GM23248 (cell line): ENCODE measurements around the gene TMEM74B. TPM values are rescaled to one million over a fixed set of nuclear protein-coding genes. Genes with fewer than 3 reads are reported as not detected.

Experiments
- DNase-seq: peaks from one replicate; pipeline ENCODE4 v3.0.0-alpha.2; 2015
- H2AFZ ChIP-seq: fragments of 200-600 bp; sonication (generic); 2 replicates; pipeline ENCODE4 v1.6.1; 2016; ENCODE audit warnings: antibody characterized with exemption
- H3F3A ChIP-seq: fragments of 200-600 bp; sonication (generic); 2 replicates; pipeline ENCODE4 v1.6.1; 2016; ENCODE audit warnings: mild to moderate bottlenecking, antibody characterized with exemption, mixed run types; ENCODE audit not compliant: insufficient read depth
- H3K27ac ChIP-seq: fragments of 200-600 bp; sonication (generic); 2 replicates; pipeline ENCODE4 v1.5.1; 2016; ENCODE audit warnings: mild to moderate bottlenecking
- H3K27me3 ChIP-seq: fragments of 200-600 bp; sonication (generic); replicated peaks from 2 replicates; pipeline ENCODE4 v1.6.1; 2016; ENCODE audit warnings: mild to moderate bottlenecking; ENCODE audit not compliant: insufficient read depth
- H3K36me3 ChIP-seq: fragments of 200-600 bp; sonication (generic); 2 replicates; pipeline ENCODE4 v1.6.1; 2016; ENCODE audit warnings: low read depth, mild to moderate bottlenecking
- H3K4me1 ChIP-seq: fragments of 200-600 bp; sonication (generic); 2 replicates; pipeline ENCODE4 v1.6.1; 2016; ENCODE audit warnings: mild to moderate bottlenecking; ENCODE audit not compliant: insufficient read depth
- H3K4me2 ChIP-seq: fragments of 200-600 bp; sonication (generic); one replicate; pipeline ENCODE4 v1.6.1; 2016; ENCODE audit warnings: mild to moderate bottlenecking; ENCODE audit not compliant: unreplicated experiment
- H3K4me3 ChIP-seq: fragments of 200-600 bp; sonication (generic); 2 replicates; pipeline ENCODE4 v1.5.1; 2016; ENCODE audit warnings: mild to moderate bottlenecking
- H3K79me2 ChIP-seq: fragments of 200-600 bp; sonication (generic); 2 replicates; pipeline ENCODE4 v1.6.1; 2016; ENCODE audit warnings: mild to moderate bottlenecking; ENCODE audit not compliant: insufficient read depth
- H3K9ac ChIP-seq: fragments of 200-600 bp; sonication (generic); 2 replicates; pipeline ENCODE4 v1.6.1; 2016; ENCODE audit warnings: mild to moderate bottlenecking
- H3K9me2 ChIP-seq: fragments of 200-600 bp; sonication (generic); 2 replicates; pipeline ENCODE4 v1.6.1; 2016; ENCODE audit warnings: mixed run types, mild to moderate bottlenecking, moderate library complexity; ENCODE audit not compliant: insufficient read depth
- H3K9me3 ChIP-seq: fragments of 200-600 bp; sonication (generic); one replicate; pipeline ENCODE4 v1.6.1; 2017; ENCODE audit warnings: low read depth
- H4K20me1 ChIP-seq: fragments of 200-600 bp; sonication (generic); 2 replicates; pipeline ENCODE4 v1.6.0; 2016; ENCODE audit not compliant: insufficient read depth
- EZH2 ChIP-seq: fragments of 200-600 bp; sonication (generic); IDR thresholded peaks from 2 replicates; pipeline ENCODE4 v1.6.1; 2018; ENCODE audit warnings: antibody characterized with exemption, mild to moderate bottlenecking; ENCODE audit not compliant: insufficient read depth, poor library complexity, severe bottlenecking
- EZH2phosphoT487 ChIP-seq: fragments of 200-600 bp; sonication (generic); IDR thresholded peaks from 2 replicates; pipeline ENCODE4 v1.6.1; 2018; ENCODE audit warnings: antibody characterized with exemption, moderate library complexity, mild to moderate bottlenecking, low read depth; ENCODE audit not compliant: insufficient read depth
- WGBS, 2 experiments: methylation state at CpG; one replicate each; pipeline ENCODE4 v1.1.6; 2015 to 2017; ENCODE audit warnings: low lambda C conversion rate in 2 of 2, low coverage in 1 of 2; ENCODE audit errors: missing lambda C conversion rate in 2 of 2; 5-methylcytosine and 5-hydroxymethylcytosine counted together
- in situ Hi-C: fragments of 300-500 bp; cut with MboI; formaldehyde crosslinking; loops from 2 replicates; pipeline ENCODE4 v1.15.0; 2020
- polyA plus RNA-seq: library from polyadenylated mRNA; unstranded; fragments of >200 nt; fragmentation: Nextera tagmentation; extraction: Ambion mirVana; gene quantifications from 2 replicates; pipeline ENCODE4 v1.2.1, GENCODE V29; 2016
- total RNA-seq: library from RNA; depleted of rRNA; stranded (reverse); fragments of >200 nt; shearing (Covaris generic); gene quantifications from 2 replicates; pipeline ENCODE4 v1.2.3, GENCODE V29; 2014

The TMEM74B gene
- total and polyA plus RNA-seq, 2 experiments from 2014 or later, result 0.18 to 0.43 TPM

GRCh38 chr20:1197801-1198200 is 13.0 kb upstream of the TMEM74B start:
- in situ Hi-C loops, result no loop called here
- 65 to 69% methylated on average over 7 of the region's 7 CpGs for WGBS, 2 experiments
- DNase-seq, result no peak

GRCh38 chr20:1196634-1197033 is 11.9 kb upstream of the TMEM74B start:
- Histone ChIP-seq H3K4me3 (no peak overlapping the region), H3K9ac (no peak overlapping the region), H3K9me2 (no peaks in the 10 kb centered on the region), H3K79me2 (no peaks in the 10 kb centered on the region), H3F3A (no peaks in the 10 kb centered on the region), H3K27me3 (peaks cover 30% of the 10 kb centered on the region), H2AFZ (no peak overlapping the region), H3K4me2 (no peak overlapping the region), H3K4me1 (no peaks in the 10 kb centered on the region), H3K27ac (no peak overlapping the region), H4K20me1 (no peaks in the 10 kb centered on the region), H3K9me3 (no peaks in the 10 kb centered on the region), H3K36me3 (no peaks in the 10 kb centered on the region)
- no peak for TF ChIP-seq EZH2phosphoT487
- TF ChIP-seq EZH2, result no peak
- DNase-seq, result no peak
- WGBS, 2 experiments, result 48 to 53% methylated on average over 2 of the region's 2 CpGs
- in situ Hi-C loops, result no loop called here

More at GRCh38 chr20:1197801-1198200, 13.0 kb upstream of the TMEM74B start:
- Histone ChIP-seq H3K27me3 (peaks cover 34% of the 10 kb centered on the region), H3K4me1 (no peaks in the 10 kb centered on the region), H3K27ac (no peak overlapping the region), H3K4me3 (no peak overlapping the region), H3K4me2 (no peak overlapping the region), H3K9ac (no peak overlapping the region), H2AFZ (no peak overlapping the region), H3K79me2 (no peaks in the 10 kb centered on the region), H4K20me1 (no peaks in the 10 kb centered on the region), H3K36me3 (no peaks in the 10 kb centered on the region), H3K9me3 (no peaks in the 10 kb centered on the region), H3F3A (no peaks in the 10 kb centered on the region), H3K9me2 (no peaks in the 10 kb centered on the region)
- TF ChIP-seq EZH2 (no peak), EZH2phosphoT487 (no peak)

- H3K9me3 ChIP-seq, result no peaks in the 10 kb centered on the region
- no peak overlapping the region for H3K4me2 ChIP-seq
- no peak overlapping the region for H3K4me3 ChIP-seq
- H3K27me3 ChIP-seq, result peaks cover 34% of the 10 kb centered on the region
- no peak for TF ChIP-seq EZH2
- no peak for TF ChIP-seq EZH2phosphoT487
- no peak overlapping the region for H2AFZ ChIP-seq
- no peak overlapping the region for H3K9ac ChIP-seq
- H3K27ac ChIP-seq, result no peak overlapping the region
- H3K4me1 ChIP-seq, result no peaks in the 10 kb centered on the region
- no peaks in the 10 kb centered on the region for H3K79me2 ChIP-seq
- H4K20me1 ChIP-seq, result no peaks in the 10 kb centered on the region
- no peaks in the 10 kb centered on the region for H3K9me2 ChIP-seq
- 56 to 77% methylated on average over 1 of the region's 1 CpG for WGBS, 2 experiments
- H3F3A ChIP-seq, result no peaks in the 10 kb centered on the region
- no peaks in the 10 kb centered on the region for H3K36me3 ChIP-seq
- in situ Hi-C loops, result no loop called here
- DNase-seq, result no peak
These were observed 10.4 kb upstream of the TMEM74B start for GRCh38 chr20:1195226-1195625.

- Histone ChIP-seq H3K27me3 (peaks cover 49% of the 10 kb centered on the region), H3K9me2 (no peaks in the 10 kb centered on the region), H3K9ac (no peak overlapping the region), H3K79me2 (no peaks in the 10 kb centered on the region), H3F3A (no peaks in the 10 kb centered on the region), H3K4me1 (no peaks in the 10 kb centered on the region), H3K36me3 (no peaks in the 10 kb centered on the region), H4K20me1 (no peaks in the 10 kb centered on the region), H2AFZ (no peak overlapping the region), H3K9me3 (no peaks in the 10 kb centered on the region), H3K27ac (no peak overlapping the region), H3K4me2 (no peak overlapping the region), H3K4me3 (no peak overlapping the region)
- TF ChIP-seq EZH2 (no peak), EZH2phosphoT487 (no peak)
- DNase-seq, result no peak
- WGBS, 2 experiments, result 57% methylated on average over 3 of the region's 3 CpGs
- in situ Hi-C loops, result no loop called here
These were observed 6.5 kb upstream of the TMEM74B start for GRCh38 chr20:1191299-1191698.

GRCh38 chr20:1190847-1191246 is 6.1 kb upstream of the TMEM74B start:
- Histone ChIP-seq H4K20me1 (no peaks in the 10 kb centered on the region), H3K79me2 (no peaks in the 10 kb centered on the region), H3K9ac (no peak overlapping the region), H2AFZ (no peak overlapping the region), H3K9me3 (no peaks in the 10 kb centered on the region), H3K27me3 (peaks cover 53% of the 10 kb centered on the region), H3F3A (no peaks in the 10 kb centered on the region), H3K27ac (no peak overlapping the region), H3K4me3 (no peak overlapping the region), H3K36me3 (no peaks in the 10 kb centered on the region), H3K9me2 (no peaks in the 10 kb centered on the region), H3K4me1 (no peaks in the 10 kb centered on the region), H3K4me2 (no peak overlapping the region)
- no peak for DNase-seq
- in situ Hi-C loops, result no loop called here
- WGBS, 2 experiments, result 56 to 67% methylated on average over 3 of the region's 3 CpGs
- no peak for TF ChIP-seq EZH2
- TF ChIP-seq EZH2phosphoT487, result no peak
